K562 (cell line): ENCODE data around the gene C2orf76. TPM values are rescaled to one million over a fixed set of nuclear protein-coding genes. Genes with fewer than 3 reads are reported as not detected.

Source experiments
- AFF4 ChIP-seq: sonication (generic); formaldehyde crosslinking; IDR thresholded peaks from 2 replicates; pipeline ENCODE4 v1.8.0; 2023; ENCODE audit warnings: mild to moderate bottlenecking, missing genetic modification reagents
- BMI1 ChIP-seq: fragments of 150-350 bp; IDR thresholded peaks from 2 replicates; pipeline ENCODE4 v1.6.1; 2014; ENCODE audit warnings: low read length
- CUX1 ChIP-seq: fragments of 200-800 bp; sonication (Bioruptor generic); IDR thresholded peaks from 2 replicates; pipeline ENCODE4 v1.6.1; 2016; ENCODE audit warnings: missing genetic modification characterization, missing compliant biosample characterization
- HDAC8 ChIP-seq: fragments of 450-650 bp; IDR thresholded peaks from 2 replicates; pipeline ENCODE4 v1.6.1; 2016; ENCODE audit warnings: mild to moderate bottlenecking, missing genetic modification characterization, moderate library complexity, missing compliant biosample characterization
- HIVEP1 ChIP-seq: fragments of 250-450 bp; sonication (Bioruptor Pico); IDR thresholded peaks from 2 replicates; pipeline ENCODE4 v1.4.0; 2020; ENCODE audit warnings: mild to moderate bottlenecking
- HNRNPK ChIP-seq: fragments of 200-400 bp; formaldehyde crosslinking; IDR thresholded peaks from one replicate; pipeline ENCODE4 v1.6.1; 2018; ENCODE audit warnings: mild to moderate bottlenecking, low read depth, low read length; ENCODE audit not compliant: poor library complexity, severe bottlenecking
- MED1 ChIP-seq: sonication (generic); formaldehyde crosslinking; IDR thresholded peaks from 2 replicates; pipeline ENCODE4 v1.8.1; 2023; ENCODE audit warnings: missing genetic modification reagents, borderline replicate concordance
- NFRKB ChIP-seq: fragments of 450-650 bp; IDR thresholded peaks from 2 replicates; pipeline ENCODE4 v1.6.1; 2016; ENCODE audit warnings: low read depth
- NFYB ChIP-seq: IDR thresholded peaks from 2 replicates; pipeline ENCODE4 v1.6.1; 2011; ENCODE audit warnings: mild to moderate bottlenecking, moderate library complexity; ENCODE audit not compliant: insufficient read length; ENCODE audit errors: extremely low read depth
- POLR3G ChIP-seq: IDR thresholded peaks from 2 replicates; pipeline ENCODE4 v1.6.1; 2011; ENCODE audit not compliant: insufficient read length, insufficient replicate concordance; ENCODE audit errors: extremely low read depth
- PREB ChIP-seq: sonication (generic); formaldehyde crosslinking; IDR thresholded peaks from 2 replicates; pipeline ENCODE4 v1.8.1; 2023; ENCODE audit warnings: mild to moderate bottlenecking, missing genetic modification reagents
- RAD21 ChIP-seq, 2 experiments: fragments of 250-450 bp in 1 of 2; fragments of 450-650 bp in 1 of 2; sonication (Bioruptor Pico) in 1 of 2; formaldehyde crosslinking in 1 of 2; IDR thresholded peaks in 1 of 2; conservative IDR thresholded peaks in 1 of 2; 2 replicates each; pipeline versions ENCODE4 v1.4.0 to v1.8.0; 2020 to 2022; ENCODE audit warnings: mild to moderate bottlenecking in 2 of 2, moderate library complexity in 1 of 2
- ZNF668 ChIP-seq: fragments of 250-450 bp; sonication (Bioruptor Pico); IDR thresholded peaks from 2 replicates; pipeline ENCODE4 v1.8.0; 2022; ENCODE audit warnings: mild to moderate bottlenecking, inconsistent platforms
- polyA plus RNA-seq, 8 experiments: library from polyadenylated mRNA; depleted of rRNA in 4 of 8; stranded (reverse) in 5 of 8; unstranded in 3 of 8; fragments of >200 nt; fragmentation: Nextera tagmentation in 2 of 8; fragmentation: Illumina TruSeq in 1 of 8; extraction: Ambion mirVana in 2 of 8; extraction: Trizol in 1 of 8; gene quantifications; 2 replicates each; pipeline versions ENCODE4 v1.2.1 to v1.2.3, GENCODE V29; 2011 to 2014; ENCODE audit warnings: inconsistent platforms in 1 of 8, missing spikeins in 1 of 8
- total RNA-seq, 7 experiments: library from RNA; depleted of rRNA in 6 of 7; stranded (reverse); fragments of >200 nt in 6 of 7; fragmentation: Illumina TruSeq in 2 of 7; extraction: Trizol in 2 of 7; gene quantifications; 2 replicates each; pipeline versions ENCODE4 v1.2.1 to v1.2.3, GENCODE V29; 2011 to 2021; ENCODE audit warnings: low replicate concordance in 1 of 7
- TF ChIP-seq, protein P1 (sequence below): fragments of 250-450 bp; sonication (Bioruptor Pico); IDR thresholded peaks from 2 replicates; pipeline ENCODE4 v1.8.0; 2021; ENCODE audit warnings: moderate library complexity, mild to moderate bottlenecking, inconsistent platforms
- TF ChIP-seq, protein P2 (sequence below): fragments of 250-450 bp; sonication (Bioruptor Pico); IDR thresholded peaks from 2 replicates; pipeline ENCODE4 v1.4.0; 2020; ENCODE audit warnings: mild to moderate bottlenecking

Gene C2orf76
- total and polyA plus RNA-seq, 9 of the 15 experiments (the other 6 are each of a cell fraction or from before 2014, with no cell fraction given) = 4.8 to 26.2 (median 14.5) TPM

DNA sequence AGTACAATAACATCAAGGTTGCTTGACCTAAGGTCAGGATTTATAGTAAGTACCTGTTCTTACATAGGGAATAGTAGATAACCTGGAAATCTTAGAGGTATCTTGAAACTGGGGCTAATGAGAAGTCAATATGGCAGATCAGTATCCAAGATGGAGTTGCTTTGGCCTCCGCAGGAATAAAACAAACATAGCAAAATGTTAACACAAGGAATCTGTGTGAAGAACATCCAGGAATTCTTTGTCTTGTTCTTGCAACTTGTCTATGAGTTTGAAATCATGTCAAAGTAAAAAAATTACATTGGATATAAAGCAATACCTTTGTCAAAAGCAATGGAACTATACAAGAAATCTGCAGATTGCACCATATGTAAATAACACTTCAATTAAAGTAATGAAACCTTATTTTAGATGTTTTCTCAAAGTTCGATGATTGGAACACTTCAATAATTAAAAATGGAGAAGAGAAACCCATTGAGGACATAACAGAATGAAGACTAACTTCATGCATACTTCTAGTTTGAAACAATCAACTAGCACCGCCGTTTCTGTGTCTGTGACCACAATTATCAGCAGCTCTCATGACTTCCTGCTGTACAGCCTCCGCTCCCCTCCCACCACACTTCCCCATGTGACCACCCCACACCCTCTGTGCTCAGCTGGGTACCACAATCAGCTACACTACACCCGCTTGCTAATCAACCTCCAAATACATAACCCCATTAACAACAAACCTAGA, 27.6 kb downstream of the C2orf76 start (continued):
- TF ChIP-seq AFF4 (no peak), PREB (CRISPR knock-in tag) (no peak), HIVEP1 (CRISPR knock-in tag) (peak; percentile 95), HDAC8 (tag) (peak; percentile 93), MED1 (CRISPR knock-in tag) (no peak), BMI1 (no peak), RAD21 (CRISPR knock-in tag; conservative IDR thresholded peaks at IDR 0.05 in 1 of 2, IDR thresholded peaks at IDR 0.05 in 1 of 2) (no peak), POLR3G (no peak), NFRKB (0 out of 2 replicates have a peak, but pooled peaks have one; percentile 41), HNRNPK (no peak), CUX1 (CRISPR knock-in tag) (no peak; the same call in 1 of the 2 replicates), NFYB (no peak), ZNF668 (peak; percentile 94)
- TF ChIP-seq, protein P1, sequence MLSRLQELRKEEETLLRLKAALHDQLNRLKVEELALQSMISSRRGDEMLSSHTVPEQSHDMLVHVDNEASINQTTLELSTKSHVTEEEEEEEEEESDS (CRISPR knock-in tag) = no peak
- TF ChIP-seq, protein P2, sequence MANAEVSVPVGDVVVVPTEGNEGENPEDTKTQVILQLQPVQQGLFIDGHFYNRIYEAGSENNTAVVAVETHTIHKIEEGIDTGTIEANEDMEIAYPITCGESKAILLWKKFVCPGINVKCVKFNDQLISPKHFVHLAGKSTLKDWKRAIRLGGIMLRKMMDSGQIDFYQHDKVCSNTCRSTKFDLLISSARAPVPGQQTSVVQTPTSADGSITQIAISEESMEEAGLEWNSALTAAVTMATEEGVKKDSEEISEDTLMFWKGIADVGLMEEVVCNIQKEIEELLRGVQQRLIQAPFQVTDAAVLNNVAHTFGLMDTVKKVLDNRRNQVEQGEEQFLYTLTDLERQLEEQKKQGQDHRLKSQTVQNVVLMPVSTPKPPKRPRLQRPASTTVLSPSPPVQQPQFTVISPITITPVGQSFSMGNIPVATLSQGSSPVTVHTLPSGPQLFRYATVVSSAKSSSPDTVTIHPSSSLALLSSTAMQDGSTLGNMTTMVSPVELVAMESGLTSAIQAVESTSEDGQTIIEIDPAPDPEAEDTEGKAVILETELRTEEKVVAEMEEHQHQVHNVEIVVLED (CRISPR knock-in tag) = peak; percentile 74
